Common myeloid progenitor, CD34-positive (primary cell): ENCODE measurements around the gene VPS35L.

Experiments used
- CTCF ChIA-PET: fragments of 350-600 bp; sonication (Branson Sonifier 250); formaldehyde crosslinking; loops from one replicate; lab custom pipeline; 2021; ENCODE audit warnings: antibody characterized with exemption; lab: Charles Lee
- POLR2A ChIA-PET: fragments of 350-600 bp; sonication (Branson Sonifier 250); formaldehyde crosslinking; loops from one replicate; lab custom pipeline; 2021; ENCODE audit warnings: antibody characterized with exemption; lab: Charles Lee
- DNase-seq, 3 donors: peaks; one replicate each; pipeline versions ENCODE4 v3.0.0 to v3.0.0-alpha.2; 2013
- H3K27ac ChIP-seq, 2 experiments: 1 replicate in 1 of 2; 2 replicates in 1 of 2; pipeline ENCODE4 v1.7.0; 2013; ENCODE audit warnings: inconsistent platforms in 2 of 2, low read length in 2 of 2, mild to moderate bottlenecking in 2 of 2, low read depth in 1 of 2, moderate library complexity in 1 of 2; ENCODE audit not compliant: severe bottlenecking in 2 of 2, insufficient read depth in 1 of 2, poor library complexity in 1 of 2
- H3K27me3 ChIP-seq, 5 experiments: replicated peaks in 2 of 5; 1 replicate in 3 of 5; 2 replicates in 2 of 5; pipeline versions ENCODE4 v1.6.1 to v1.7.0; 2013; ENCODE audit warnings: low read length in 4 of 5, mild to moderate bottlenecking in 2 of 5, moderate library complexity in 2 of 5, inconsistent platforms in 1 of 5; ENCODE audit not compliant: insufficient read depth in 5 of 5, control insufficient read depth in 4 of 5
- H3K36me3 ChIP-seq, 4 experiments: 1 replicate in 2 of 4; 2 replicates in 2 of 4; pipeline versions ENCODE4 v1.6.1 to v1.7.0; 2013; ENCODE audit warnings: low read length in 3 of 4, control low read depth in 1 of 4, mild to moderate bottlenecking in 1 of 4; ENCODE audit not compliant: control insufficient read depth in 4 of 4, insufficient read depth in 4 of 4
- H3K4me1 ChIP-seq, 4 experiments: 1 replicate in 3 of 4; 2 replicates in 1 of 4; pipeline versions ENCODE4 v1.6.1 to v1.7.1; 2013; ENCODE audit warnings: low read length in 3 of 4, mild to moderate bottlenecking in 3 of 4, control low read depth in 1 of 4, inconsistent platforms in 1 of 4, moderate library complexity in 1 of 4; ENCODE audit not compliant: control insufficient read depth in 4 of 4, insufficient read depth in 4 of 4; ENCODE audit errors: control extremely low read depth in 1 of 4
- H3K4me3 ChIP-seq, 7 experiments: 1 replicate in 4 of 7; 2 replicates in 3 of 7; pipeline versions ENCODE4 v1.5.1 to v1.7.0; 2013; ENCODE audit warnings: mild to moderate bottlenecking in 7 of 7, low read length in 6 of 7, moderate library complexity in 6 of 7, inconsistent platforms in 2 of 7, low read depth in 2 of 7, control low read depth in 1 of 7; ENCODE audit not compliant: insufficient read depth in 4 of 7, control insufficient read depth in 1 of 7; ENCODE audit errors: extremely low read depth in 1 of 7
- H3K9me3 ChIP-seq, 5 experiments: 1 replicate in 4 of 5; 2 replicates in 1 of 5; pipeline versions ENCODE4 v1.6.1 to v1.7.1; 2013; ENCODE audit warnings: low read length in 4 of 5, mild to moderate bottlenecking in 2 of 5, inconsistent platforms in 1 of 5, low read depth in 1 of 5, moderate library complexity in 1 of 5; ENCODE audit not compliant: control insufficient read depth in 4 of 5, insufficient read depth in 2 of 5; ENCODE audit errors: control extremely low read depth in 1 of 5
- WGBS: methylation state at CpG from one replicate; pipeline ENCODE4 v1.1.5; 2013; ENCODE audit not compliant: insufficient coverage; 5-methylcytosine and 5-hydroxymethylcytosine counted together

The VPS35L gene

GRCh38 chr16:19699472-19699871 lies 144.0 kb downstream of the VPS35L start:
- Histone ChIP-seq H3K4me3 (no peak overlapping the region), H3K27ac (no peak overlapping the region), H3K4me1 (peaks cover 0 to 11% (median 7%) of the 10 kb centered on the region in 4 experiments), H3K9me3 (no peaks in the 10 kb centered on the region), H3K27me3 (no peaks in the 10 kb centered on the region), H3K36me3 (peaks cover 14 to 69% (median 41%) of the 10 kb centered on the region in 4 experiments)
- no peak for DNase-seq
- ChIA-PET CTCF (interaction anchor here (1.0 to 2.0 kb wide), 3 partner anchors 47 to 614 kb away, joined by 3 to 4 read pairs (median 3); no protein-coding TSS in a partner anchor), POLR2A (no interaction called here)
- 100% methylated on average over 5 of the region's 8 CpGs for WGBS

GRCh38 chr16:19700319-19700781 lies 144.8 kb downstream of the VPS35L start:
- no peaks in the 10 kb centered on the region for H3K27me3 ChIP-seq
- no peak for DNase-seq
- WGBS: 98% methylated on average over 5 of the region's 6 CpGs
- peaks cover 19 to 77% (median 49%) of the 10 kb centered on the region in 4 experiments for H3K36me3 ChIP-seq
- ChIA-PET POLR2A (no interaction called here), CTCF (interaction anchor here (2.0 kb wide), 1 partner anchor 100 kb away, joined by 4 read pairs; no protein-coding TSS in a partner anchor)
- H3K9me3 ChIP-seq: no peaks in the 10 kb centered on the region
- peaks cover 0 to 11% (median 7%) of the 10 kb centered on the region in 4 experiments for H3K4me1 ChIP-seq
- no peak overlapping the region for H3K27ac ChIP-seq
- H3K4me3 ChIP-seq: no peak overlapping the region

GRCh38 chr16:19701091-19701490 lies 145.6 kb downstream of the VPS35L start:
- POLR2A ChIA-PET: no interaction called here
- DNase-seq: no peak
- CTCF ChIA-PET: interaction anchor here (2.0 kb wide), 1 partner anchor 101 kb away, joined by 4 read pairs; no protein-coding TSS in a partner anchor
- Histone ChIP-seq H3K27ac (no peak overlapping the region), H3K9me3 (no peaks in the 10 kb centered on the region), H3K27me3 (no peaks in the 10 kb centered on the region), H3K4me3 (no peak overlapping the region), H3K36me3 (peaks cover 19 to 85% (median 55%) of the 10 kb centered on the region in 4 experiments), H3K4me1 (peaks cover 0 to 8% (median 5%) of the 10 kb centered on the region in 4 experiments)
- 93% methylated on average over 3 of the region's 3 CpGs for WGBS

- POLR2A ChIA-PET: no interaction called here
- Histone ChIP-seq H3K4me1 (no peaks in the 10 kb centered on the region), H3K9me3 (no peaks in the 10 kb centered on the region), H3K27ac (no peak overlapping the region), H3K27me3 (no peaks in the 10 kb centered on the region), H3K4me3 (no peak overlapping the region), H3K36me3 (peaks cover 15 to 88% (median 61%) of the 10 kb centered on the region in 4 experiments)
- CTCF ChIA-PET: interaction anchor here (0.8 to 1.1 kb wide), 2 partner anchors 52 to 145 kb away, joined by 3 read pairs; no protein-coding TSS in a partner anchor
- WGBS: 89% methylated on average over 3 of the region's 6 CpGs
- no peak for DNase-seq
Observed at GRCh38 chr16:19703172-19703889, 147.8 kb downstream of the VPS35L start.

- DNase-seq: no peak
- Histone ChIP-seq H3K9me3 (no peaks in the 10 kb centered on the region), H3K27ac (no peak overlapping the region), H3K4me1 (no peaks in the 10 kb centered on the region), H3K36me3 (peaks cover 12 to 87% (median 56%) of the 10 kb centered on the region in 4 experiments), H3K4me3 (no peak overlapping the region), H3K27me3 (no peaks in the 10 kb centered on the region)
- WGBS: 94% methylated on average over 16 of the region's 18 CpGs
- POLR2A ChIA-PET: no interaction called here
- CTCF ChIA-PET: no interaction called here
Observed at GRCh38 chr16:19704321-19705145, 149.0 kb downstream of the VPS35L start.

GRCh38 chr16:19705146-19705501 lies 149.6 kb downstream of the VPS35L start:
- H3K36me3 ChIP-seq: peaks cover 12 to 88% (median 55%) of the 10 kb centered on the region in 4 experiments
- no peak overlapping the region for H3K4me3 ChIP-seq
- H3K27ac ChIP-seq: no peak overlapping the region
- H3K9me3 ChIP-seq: no peaks in the 10 kb centered on the region
- H3K27me3 ChIP-seq: no peaks in the 10 kb centered on the region
- H3K4me1 ChIP-seq: no peaks in the 10 kb centered on the region
- ChIA-PET POLR2A (interaction anchor here (0.5 kb wide), 1 partner anchor 175 kb away, joined by 4 read pairs; no protein-coding TSS in a partner anchor), CTCF (no interaction called here)
- DNase-seq: no peak
- 93% methylated on average over 6 of the region's 8 CpGs for WGBS
